GM12892 (cell line): ENCODE data around the gene ZNF688. TPM values are rescaled to one million over a fixed set of nuclear protein-coding genes. Genes with fewer than 3 reads are reported as not detected.

Source experiments
- DNase-seq: peaks from one replicate; pipeline ENCODE4 v3.0.0; 2011; ENCODE audit not compliant: insufficient read length
- FAIRE-seq: peaks from 2 replicates; lab custom pipeline; 2011; peaks lifted over from hg19 to GRCh38; lab: Jason Lieb, UNC
- POLR2A ChIP-seq: IDR thresholded peaks from 2 replicates; pipeline ENCODE4 v1.6.1; 2011; ENCODE audit warnings: low read depth, low read length, control low read depth
- POLR2AphosphoS5 ChIP-seq: IDR thresholded peaks from 2 replicates; pipeline ENCODE4 v1.6.1; 2011; ENCODE audit warnings: low read depth, low read length, control low read depth
- TAF1 ChIP-seq: IDR thresholded peaks from 2 replicates; pipeline ENCODE4 v1.6.1; 2011; ENCODE audit warnings: low read depth, mild to moderate bottlenecking, control low read depth, low read length, borderline replicate concordance
- polyA plus RNA-seq: library from polyadenylated mRNA; unstranded; fragments of >200 nt; gene quantifications from one replicate; pipeline ENCODE4 v1.2.1, GENCODE V29; 2012; ENCODE audit warnings: missing spikeins, inconsistent platforms; ENCODE audit not compliant: missing spikeins

Gene ZNF688
- polyA plus RNA-seq = 4.9 TPM

DNA sequence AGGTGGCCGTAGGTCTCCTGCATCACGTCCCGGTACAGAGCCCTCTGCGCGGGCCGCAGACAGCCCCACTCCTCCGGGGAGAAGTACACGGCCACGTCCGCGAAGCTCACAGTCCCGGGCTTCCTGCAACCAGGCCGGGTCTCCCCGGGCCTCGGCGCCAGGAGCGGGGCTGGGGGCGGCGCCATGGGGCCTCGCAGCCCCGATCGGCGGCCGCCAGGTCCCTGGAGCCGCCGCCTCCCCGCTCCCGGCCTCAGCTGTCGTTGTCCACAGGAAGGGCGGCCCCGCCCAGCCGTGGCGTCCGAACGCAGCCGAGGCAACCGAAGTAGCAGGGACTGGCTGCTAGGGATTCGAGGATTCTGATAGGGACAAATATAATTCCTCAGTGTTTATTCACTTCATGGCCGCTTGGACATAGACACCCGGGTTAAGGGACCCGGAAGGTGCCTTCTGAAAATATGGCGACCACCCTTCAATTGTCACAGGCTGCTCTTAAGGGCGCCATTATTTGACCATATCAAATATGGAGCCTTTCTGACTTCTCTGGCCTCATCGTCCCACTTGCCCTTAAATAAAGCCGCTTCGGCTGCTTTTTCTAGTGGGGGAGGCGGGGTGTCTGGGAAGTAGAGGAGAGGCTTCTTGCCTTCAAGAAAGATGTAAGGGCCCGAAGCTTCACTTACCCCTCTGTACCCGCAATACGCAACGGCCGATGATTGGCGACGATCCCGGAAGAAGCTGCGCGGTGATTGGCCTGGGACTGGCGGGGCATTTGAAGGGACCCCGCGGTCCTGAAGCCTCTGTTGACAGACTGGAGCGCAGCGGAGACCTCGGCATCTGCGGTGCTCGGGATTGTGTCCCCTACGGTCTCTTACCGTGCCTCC is at the start of gene ZNF688:
ZNF688 (minus strand) TSS at position 270 of the 878 bp plus-strand sequence; CDS start at position 185, 85 bp downstream.
- peak; percentile 66 for FAIRE-seq
- TF ChIP-seq POLR2AphosphoS5 = peak; percentile 25; the same call in 1 of the 2 replicates
- peak; percentile 24; the same call in 1 of the 2 replicates for TF ChIP-seq POLR2A
- 0 out of 2 replicates have a peak, but pooled peaks have one; percentile 9 for TF ChIP-seq TAF1
- peak; percentile 96 for DNase-seq

DNA sequence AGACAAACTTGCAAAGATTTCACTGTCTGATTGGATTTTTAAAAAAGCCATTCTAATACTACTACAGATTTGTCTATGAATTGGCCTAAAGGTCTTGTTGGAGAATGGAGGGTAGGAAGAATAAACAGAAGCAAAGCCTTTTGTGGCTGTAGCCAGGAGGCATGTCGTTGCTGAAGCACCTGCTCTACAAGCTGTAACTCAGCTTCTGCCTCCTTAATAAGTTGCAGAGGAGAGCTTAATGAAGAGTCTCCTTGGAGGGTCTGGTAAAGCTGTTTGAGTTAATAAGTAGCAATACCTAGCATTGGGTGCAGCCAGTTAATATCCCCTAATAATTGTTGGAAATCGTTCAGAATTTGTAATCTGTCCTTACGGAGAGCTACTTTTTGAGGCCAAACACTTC is 48.7 kb upstream of the ZNF688 start:
- FAIRE-seq (no peak), DNase-seq (no peak)
- TF ChIP-seq POLR2AphosphoS5 (no peak), POLR2A (no peak), TAF1 (no peak)

DNA sequence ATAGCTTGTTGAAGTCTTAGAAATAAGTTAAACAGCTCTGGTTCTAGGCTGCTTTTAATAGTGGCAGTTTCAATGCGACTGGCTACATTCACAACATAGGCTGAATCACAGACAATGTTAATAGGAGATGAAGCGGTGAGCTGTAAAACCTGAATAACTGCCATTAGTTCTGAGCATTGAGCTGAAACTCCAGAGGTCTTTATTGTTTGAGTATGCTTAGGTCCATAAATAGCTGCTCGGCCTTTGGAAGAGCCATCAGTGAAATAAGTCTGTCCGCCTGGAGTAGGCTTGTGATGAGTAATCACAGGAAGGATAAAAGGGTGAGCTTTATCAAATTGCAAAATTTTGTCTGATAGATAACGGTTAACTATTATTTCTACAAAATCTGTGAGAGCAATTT is 48.1 kb upstream of the ZNF688 start:
- FAIRE-seq = no peak
- no peak for DNase-seq
- no peak for TF ChIP-seq POLR2A
- TF ChIP-seq POLR2AphosphoS5 = no peak
- no peak for TF ChIP-seq TAF1

DNA sequence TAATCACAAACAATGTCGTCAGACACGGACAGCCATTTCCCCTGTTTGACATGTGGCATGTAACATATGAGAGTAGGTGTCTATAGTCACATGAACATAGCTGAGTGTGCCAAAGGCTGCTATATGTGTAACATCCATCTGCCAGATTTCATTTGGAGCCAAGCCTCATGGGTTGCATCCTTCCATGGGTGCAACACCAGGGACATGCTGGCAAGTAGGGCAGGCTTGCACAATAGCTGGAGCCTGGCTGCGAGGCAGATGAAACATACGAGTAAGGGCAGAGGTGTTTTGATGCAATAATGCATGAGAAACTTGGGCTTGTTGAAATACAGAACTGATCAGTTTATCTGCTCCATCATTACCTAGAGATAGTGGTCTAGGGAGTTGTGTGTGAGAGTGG is 47.7 kb upstream of the ZNF688 start:
- no peak for DNase-seq
- no peak for FAIRE-seq
- TF ChIP-seq TAF1 (no peak), POLR2AphosphoS5 (no peak), POLR2A (no peak)

DNA sequence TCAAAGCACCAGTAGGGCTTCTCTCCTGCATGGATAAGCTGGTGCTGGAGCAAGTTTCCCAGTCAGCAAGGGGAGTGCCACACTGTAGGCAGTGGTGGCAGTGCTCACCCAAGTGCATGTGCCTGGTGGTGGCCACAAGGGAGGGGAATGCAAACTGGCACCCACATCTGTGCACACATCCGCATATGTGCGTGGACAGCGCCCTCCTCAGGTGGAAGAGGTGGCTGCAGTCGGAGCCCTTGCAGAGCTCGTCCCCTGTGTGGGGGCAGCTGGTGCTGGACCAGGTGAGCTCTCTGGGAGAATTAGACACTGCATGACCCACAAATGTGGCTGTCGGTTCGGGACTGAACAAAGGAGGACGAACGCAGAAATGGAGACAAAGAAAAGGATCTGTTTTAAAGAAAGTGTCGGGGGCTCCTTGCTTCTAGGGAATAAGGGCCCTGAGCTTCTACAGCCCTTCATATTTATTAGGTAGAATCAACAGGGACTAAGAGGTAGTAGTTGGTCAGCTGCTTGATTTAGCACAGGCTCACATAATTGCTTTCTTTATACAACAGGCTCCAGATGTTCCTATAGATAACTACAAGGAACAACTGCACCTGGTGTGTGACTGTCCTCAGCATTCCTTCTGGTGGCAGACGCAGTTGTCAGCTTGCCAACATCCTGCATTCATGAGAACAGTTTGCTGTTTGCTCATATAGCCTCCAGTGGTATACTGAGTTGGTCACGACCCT is 44.0 kb upstream of the ZNF688 start:
- peak; percentile 41 for DNase-seq
- FAIRE-seq = no peak
- TF ChIP-seq TAF1 (no peak), POLR2AphosphoS5 (no peak), POLR2A (no peak)

DNA sequence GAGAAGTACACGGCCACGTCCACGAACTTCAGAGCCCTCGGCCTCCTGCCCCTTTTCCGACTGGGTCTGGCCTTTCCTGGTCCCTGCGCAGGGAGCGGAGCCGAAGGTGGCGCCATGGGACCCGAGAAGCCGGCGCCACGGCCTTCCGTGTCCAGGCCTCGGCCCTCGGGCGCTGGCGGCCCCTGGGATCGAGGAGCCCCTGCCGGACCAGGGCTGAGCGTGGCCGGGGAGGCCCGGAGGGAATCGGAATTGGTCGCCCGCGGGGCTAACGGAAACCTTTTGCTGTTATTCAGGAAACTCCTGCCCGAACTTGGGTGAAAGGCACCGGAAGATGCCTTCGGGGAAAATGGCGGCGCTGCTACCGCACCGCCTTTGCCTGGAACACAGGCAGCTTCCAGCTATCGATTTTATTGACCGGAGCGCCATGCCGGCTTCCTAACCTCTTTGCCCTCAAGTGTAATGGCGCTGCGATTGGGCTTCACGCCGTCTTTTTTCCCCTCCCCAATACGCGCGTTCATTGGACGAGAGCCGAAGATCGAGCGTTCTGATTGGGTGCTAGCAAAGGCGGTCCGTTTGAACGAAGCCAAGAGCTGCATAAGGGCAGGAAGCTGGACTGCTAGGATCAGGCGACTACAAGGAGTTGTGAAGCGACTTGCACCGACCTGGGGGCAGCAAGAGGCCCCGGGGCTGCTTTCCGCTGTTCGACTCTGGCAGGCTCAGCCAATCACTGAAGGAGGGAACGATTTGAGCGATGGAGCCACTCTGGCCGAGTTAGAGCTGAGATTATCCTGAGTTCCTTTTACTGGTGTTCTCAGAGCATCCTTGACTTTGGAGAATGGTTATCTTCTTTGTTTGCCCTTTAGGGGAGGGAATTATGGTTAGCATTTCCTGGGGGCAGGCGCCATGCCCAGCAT is 38.7 kb upstream of the ZNF688 start, which contains the start of gene ZNF689:
ZNF689 (minus strand) TSS at position 464 of the 914 bp plus-strand sequence; CDS start at position 116, 348 bp downstream.
- peak; percentile 82 for FAIRE-seq
- TF ChIP-seq POLR2A (peak; percentile 82), TAF1 (peak; percentile 94), POLR2AphosphoS5 (peak; percentile 84)
- DNase-seq = peak; percentile 85

DNA sequence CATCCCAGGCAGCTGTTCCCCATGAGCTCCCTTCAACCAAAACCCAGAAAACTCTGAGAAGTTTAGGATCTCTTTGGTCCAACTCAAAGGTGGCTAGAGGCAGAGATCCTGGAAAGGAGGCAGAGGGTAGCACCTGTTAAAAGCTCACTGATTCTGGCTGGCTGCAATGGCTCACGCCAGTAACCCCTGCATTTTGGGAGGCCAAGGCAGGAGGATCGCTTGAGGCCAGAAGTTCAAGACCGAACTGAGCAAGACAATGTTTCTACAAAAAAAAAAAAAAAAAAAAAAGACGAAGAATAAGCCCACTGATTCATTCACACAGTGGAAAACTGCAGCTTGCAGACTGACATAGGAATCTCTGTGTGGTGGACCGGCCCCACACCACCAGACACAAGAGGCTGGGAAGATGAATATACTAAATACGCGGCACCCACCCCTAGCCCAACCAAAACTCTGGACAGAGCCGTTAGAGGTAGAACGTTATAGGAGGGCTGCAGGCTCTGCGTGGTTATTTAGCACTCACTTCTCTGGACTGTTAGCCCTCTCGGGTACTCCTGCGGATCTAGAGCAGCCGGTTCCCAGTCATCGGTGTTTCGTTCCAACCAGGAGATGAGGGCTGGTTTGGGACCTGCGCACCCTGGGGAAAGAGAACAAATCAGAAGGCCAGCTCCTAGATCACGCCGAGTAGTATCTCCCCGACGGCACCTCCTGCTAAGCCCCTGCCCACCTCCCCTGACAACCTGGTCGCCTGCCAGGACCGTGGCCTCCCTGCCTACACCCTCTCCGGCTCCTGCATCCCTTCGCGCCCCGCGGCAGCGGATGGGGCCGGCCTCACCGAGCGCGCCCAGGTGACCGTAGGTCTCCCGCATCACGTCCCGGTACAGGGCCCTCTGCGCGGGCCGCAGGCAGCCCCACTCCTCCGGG is 37.8 kb upstream of the ZNF688 start:
- FAIRE-seq = no peak
- no peak for TF ChIP-seq POLR2A
- no peak for TF ChIP-seq POLR2AphosphoS5
- TF ChIP-seq TAF1 = no peak
- DNase-seq = peak; percentile 55

DNA sequence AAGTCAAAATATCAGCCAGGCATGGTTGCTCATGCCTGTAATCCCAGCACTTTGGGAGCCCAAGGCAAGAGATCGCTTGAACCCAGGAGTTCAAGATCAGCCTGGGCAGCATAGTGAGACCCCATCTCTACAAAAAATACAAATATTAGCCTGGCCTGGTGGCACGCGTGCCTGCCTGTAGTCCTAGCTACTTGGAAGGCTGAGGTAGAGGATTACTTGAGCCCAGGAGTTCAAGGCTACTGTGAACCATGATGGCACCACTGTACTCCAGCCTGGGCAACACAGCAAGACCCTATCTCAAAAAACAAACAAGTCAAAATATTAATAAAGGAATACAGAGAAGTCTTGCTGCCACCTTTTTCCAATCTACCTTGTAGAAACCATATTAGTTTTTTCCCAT is 34.5 kb upstream of the ZNF688 start:
- FAIRE-seq (no peak), DNase-seq (no peak)
- no peak for TF ChIP-seq TAF1
- TF ChIP-seq POLR2A = no peak
- TF ChIP-seq POLR2AphosphoS5 = no peak

DNA sequence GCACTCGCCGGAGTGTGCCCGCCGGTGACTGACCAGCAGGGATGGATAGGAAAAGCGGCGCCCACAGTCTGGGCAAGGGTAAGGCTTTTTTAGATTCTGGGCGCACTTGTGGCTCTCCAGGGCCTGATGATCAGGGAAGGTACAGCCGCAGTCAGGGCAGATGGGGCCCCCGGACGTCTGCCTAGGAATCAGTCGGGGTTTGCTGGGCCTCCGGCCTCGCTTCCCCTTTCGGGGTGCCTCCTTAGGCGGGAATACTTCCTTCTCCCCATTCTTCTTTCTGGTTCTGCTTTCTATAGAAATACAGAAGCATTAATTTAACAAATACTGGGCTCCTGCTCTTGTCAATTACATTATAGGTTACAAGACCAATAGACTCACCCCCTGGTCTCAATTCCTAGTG is 33.6 kb upstream of the ZNF688 start:
- no peak for DNase-seq
- TF ChIP-seq POLR2A (no peak), TAF1 (no peak), POLR2AphosphoS5 (no peak)
- FAIRE-seq = no peak

DNA sequence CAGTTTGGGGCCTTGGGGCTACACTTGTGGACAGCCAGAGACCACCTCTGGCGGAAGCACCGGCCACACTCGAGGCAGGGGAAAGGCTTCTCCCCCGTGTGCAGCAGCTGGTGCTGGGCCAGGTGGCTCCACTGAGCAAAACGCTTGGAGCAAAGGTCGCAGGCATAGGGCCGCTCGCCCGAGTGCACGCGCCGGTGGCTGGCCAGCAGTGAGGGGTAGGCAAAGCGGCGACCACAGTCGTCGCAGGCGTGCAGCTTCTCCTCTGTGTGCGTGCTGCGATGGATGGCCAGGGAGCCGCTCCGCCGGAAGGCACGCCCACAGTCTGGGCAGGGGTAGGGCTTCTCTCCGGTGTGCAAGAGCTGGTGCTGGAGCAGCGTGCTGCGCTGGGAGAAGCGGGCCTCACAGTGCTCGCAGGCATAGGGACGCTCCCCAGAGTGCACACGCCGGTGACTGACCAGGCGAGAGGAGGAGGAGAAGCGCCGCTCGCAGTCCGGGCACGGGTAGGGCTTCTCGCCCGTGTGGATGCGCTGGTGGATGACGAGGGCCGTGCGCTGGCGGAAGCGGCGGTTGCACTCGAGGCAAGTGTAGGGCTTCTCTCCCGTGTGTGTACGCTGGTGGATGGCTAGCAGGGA is 32.9 kb upstream of the ZNF688 start:
- DNase-seq = no peak
- no peak for FAIRE-seq
- TF ChIP-seq POLR2AphosphoS5 = no peak
- no peak for TF ChIP-seq TAF1
- no peak for TF ChIP-seq POLR2A
